Osteocyte (in vitro differentiated cells): ENCODE results near the gene PGF. TPM values are rescaled to one million over a fixed set of nuclear protein-coding genes. Genes with fewer than 3 reads are reported as not detected.
A peak's percentile ranks its signal among the peaks of the same experiment; 100 is the strongest.
"Not testable (repeated sequence)": the region's sequence is repeated elsewhere in the genome, so short reads cannot be mapped to it uniquely, and the experiment has no call there.

ENCODE experiments used
- DNase-seq: peaks from one replicate; pipeline ENCODE4 v3.0.0; 2021; ENCODE audit warnings: mixed read lengths; ENCODE audit not compliant: unreplicated experiment; ENCODE audit errors: extremely low spot score
- H3K27ac Mint-ChIP-seq: one replicate; pipeline ENCODE4 v1.8.0; 2021; ENCODE audit warnings: mild to moderate bottlenecking, mixed read lengths; ENCODE audit not compliant: unreplicated experiment
- H3K27me3 Mint-ChIP-seq: one replicate; pipeline ENCODE4 v1.8.0; 2021; ENCODE audit warnings: mixed read lengths; ENCODE audit not compliant: unreplicated experiment
- H3K36me3 Mint-ChIP-seq: one replicate; pipeline ENCODE4 v1.8.0; 2021; ENCODE audit warnings: mixed read lengths; ENCODE audit not compliant: unreplicated experiment
- H3K4me1 Mint-ChIP-seq: one replicate; pipeline ENCODE4 v1.8.0; 2021; ENCODE audit warnings: mixed read lengths; ENCODE audit not compliant: unreplicated experiment
- H3K4me3 Mint-ChIP-seq: one replicate; pipeline ENCODE4 v1.8.0; 2021; ENCODE audit warnings: mild to moderate bottlenecking, moderate library complexity, mixed read lengths; ENCODE audit not compliant: unreplicated experiment
- H3K9me3 Mint-ChIP-seq: one replicate; pipeline ENCODE4 v1.8.0; 2021; ENCODE audit warnings: mixed read lengths; ENCODE audit not compliant: unreplicated experiment
- total RNA-seq: library from RNA; stranded (reverse); gene quantifications from 2 replicates; pipeline ENCODE4 v1.2.1, GENCODE V29; 2021
- TF ChIP-seq, protein P1 (sequence below): fragments of 200-600 bp; sonication (generic); IDR thresholded peaks from 2 replicates; pipeline ENCODE4 v1.5.0; 2021; ENCODE audit warnings: antibody characterized with exemption, mild to moderate bottlenecking, moderate library complexity

The PGF gene
- total RNA-seq, 1 donor from 2014 or later: 3.9 TPM

- H3K4me1 Mint-ChIP-seq: peaks cover 29% of the 10 kb centered on the region
- DNase-seq: no peak
- TF ChIP-seq, protein P1, sequence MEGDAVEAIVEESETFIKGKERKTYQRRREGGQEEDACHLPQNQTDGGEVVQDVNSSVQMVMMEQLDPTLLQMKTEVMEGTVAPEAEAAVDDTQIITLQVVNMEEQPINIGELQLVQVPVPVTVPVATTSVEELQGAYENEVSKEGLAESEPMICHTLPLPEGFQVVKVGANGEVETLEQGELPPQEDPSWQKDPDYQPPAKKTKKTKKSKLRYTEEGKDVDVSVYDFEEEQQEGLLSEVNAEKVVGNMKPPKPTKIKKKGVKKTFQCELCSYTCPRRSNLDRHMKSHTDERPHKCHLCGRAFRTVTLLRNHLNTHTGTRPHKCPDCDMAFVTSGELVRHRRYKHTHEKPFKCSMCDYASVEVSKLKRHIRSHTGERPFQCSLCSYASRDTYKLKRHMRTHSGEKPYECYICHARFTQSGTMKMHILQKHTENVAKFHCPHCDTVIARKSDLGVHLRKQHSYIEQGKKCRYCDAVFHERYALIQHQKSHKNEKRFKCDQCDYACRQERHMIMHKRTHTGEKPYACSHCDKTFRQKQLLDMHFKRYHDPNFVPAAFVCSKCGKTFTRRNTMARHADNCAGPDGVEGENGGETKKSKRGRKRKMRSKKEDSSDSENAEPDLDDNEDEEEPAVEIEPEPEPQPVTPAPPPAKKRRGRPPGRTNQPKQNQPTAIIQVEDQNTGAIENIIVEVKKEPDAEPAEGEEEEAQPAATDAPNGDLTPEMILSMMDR: no peak
- no peak overlapping the region for H3K27ac Mint-ChIP-seq
- H3K36me3 Mint-ChIP-seq: peaks cover 20% of the 10 kb centered on the region
- H3K9me3 Mint-ChIP-seq: no peaks in the 10 kb centered on the region
- peaks cover 14% of the 10 kb centered on the region for H3K27me3 Mint-ChIP-seq
- H3K4me3 Mint-ChIP-seq: no peak overlapping the region
Observed at GRCh38 chr14:75001261-75001660, 45.9 kb upstream of the PGF start.

- H3K27me3 Mint-ChIP-seq: peaks cover 12% of the 10 kb centered on the region
- H3K4me3 Mint-ChIP-seq, H3K36me3 Mint-ChIP-seq, H3K27ac Mint-ChIP-seq, H3K9me3 Mint-ChIP-seq: not testable (repeated sequence)
- peaks cover 12% of the 10 kb centered on the region for H3K4me1 Mint-ChIP-seq
- DNase-seq: peak; percentile 2
Observed at GRCh38 chr14:74995781-74996180, 40.4 kb upstream of the PGF start.

GRCh38 chr14:74994182-74994581 is 38.8 kb upstream of the PGF start:
- H3K4me1 Mint-ChIP-seq: peaks cover 12% of the 10 kb centered on the region
- H3K27ac Mint-ChIP-seq, H3K9me3 Mint-ChIP-seq, H3K27me3 Mint-ChIP-seq, H3K36me3 Mint-ChIP-seq, H3K4me3 Mint-ChIP-seq: not testable (repeated sequence)
- peak; percentile 69 for DNase-seq

- Mint-ChIP-seq H3K9me3 (no peaks in the 10 kb centered on the region), H3K4me3 (no peak overlapping the region), H3K36me3 (no peaks in the 10 kb centered on the region), H3K27me3 (no peaks in the 10 kb centered on the region), H3K27ac (peak overlapping the region; percentile 34), H3K4me1 (peaks cover 45% of the 10 kb centered on the region)
- TF ChIP-seq, protein P1: no peak
- DNase-seq: no peak
Observed at GRCh38 chr14:74988993-74989392, 33.6 kb upstream of the PGF start.

DNA sequence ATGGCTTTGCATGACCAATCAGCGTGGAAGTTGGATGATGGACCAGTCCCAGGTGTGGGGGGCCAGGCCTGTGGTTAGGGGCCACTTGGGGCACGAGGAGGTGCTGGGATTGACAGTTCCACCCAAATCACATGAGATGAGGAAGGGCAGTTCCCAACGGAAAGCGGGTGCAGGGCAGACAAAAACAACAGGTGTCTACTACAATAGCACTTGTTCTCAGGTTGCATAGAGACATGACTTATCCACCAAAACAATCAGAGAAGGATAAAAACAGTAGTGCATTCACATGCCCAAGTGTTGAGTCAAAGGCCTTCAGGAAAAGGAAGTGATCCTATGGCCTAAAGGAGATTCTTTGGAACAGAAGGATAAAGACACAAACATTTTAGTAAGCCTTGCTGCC is 32.7 kb upstream of the PGF start:
- TF ChIP-seq, protein P1: no peak
- DNase-seq: no peak
- H3K4me1 Mint-ChIP-seq: peaks cover 50% of the 10 kb centered on the region
- H3K4me3 Mint-ChIP-seq: no peak overlapping the region
- H3K36me3 Mint-ChIP-seq: no peaks in the 10 kb centered on the region
- H3K9me3 Mint-ChIP-seq: no peaks in the 10 kb centered on the region
- H3K27ac Mint-ChIP-seq: peak overlapping the region; percentile 11
- H3K27me3 Mint-ChIP-seq: no peaks in the 10 kb centered on the region

DNA sequence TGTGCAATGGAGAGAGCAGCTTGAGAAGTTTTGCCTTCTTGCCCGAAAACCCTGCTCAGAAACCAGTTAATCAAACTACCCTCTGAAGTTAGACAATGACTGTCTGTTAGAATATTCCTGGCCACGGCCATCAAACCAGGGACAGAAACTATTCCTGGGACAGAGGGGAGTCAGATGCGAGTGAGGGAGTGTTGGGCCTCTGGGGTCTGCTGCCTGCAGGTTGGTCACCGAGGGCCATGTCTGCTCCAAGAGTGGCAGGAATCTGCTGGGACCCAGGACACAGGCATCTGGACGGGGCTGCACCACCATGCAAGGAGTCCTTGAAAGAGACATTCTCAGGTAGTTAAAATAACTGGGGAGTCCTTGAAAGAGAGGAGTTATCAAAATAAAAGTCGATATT is 30.4 kb upstream of the PGF start:
- peaks cover 61% of the 10 kb centered on the region for H3K4me1 Mint-ChIP-seq
- TF ChIP-seq, protein P1: no peak
- no peaks in the 10 kb centered on the region for H3K36me3 Mint-ChIP-seq

More for the DNA sequence above, 30.4 kb upstream of the PGF start:
- DNase-seq: no peak
- no peaks in the 10 kb centered on the region for H3K9me3 Mint-ChIP-seq
- H3K4me3 Mint-ChIP-seq: no peak overlapping the region
- no peak overlapping the region for H3K27ac Mint-ChIP-seq
- no peaks in the 10 kb centered on the region for H3K27me3 Mint-ChIP-seq
